Stimulated activated CD4-positive, alpha-beta T cell treated with anti-CD3 and anti-CD28 coated beads, Interleukin-1b, Interleukin-23, amount 100 ng/mL, for 1 hour (primary cell): ENCODE measurements around the gene SHISA9.
"Not testable (repeated sequence)": the region's sequence is repeated elsewhere in the genome, so short reads cannot be mapped to it uniquely, and the experiment has no call there.

Experiments
- DNase-seq, 2 donors: peaks; one replicate each; pipeline ENCODE4 v3.0.0-alpha.2; 2020; ENCODE audit warnings: low read depth in 2 of 2

The SHISA9 gene

GRCh38 chr16:12900156-12900555 is 1.2 kb upstream of the SHISA9 start:
- DNase-seq, result no peak

GRCh38 chr16:12900599-12901203 is 697 bp upstream of the SHISA9 start:
- no peak for DNase-seq

GRCh38 chr16:12901204-12901596 is 198 bp upstream of the SHISA9 start:
- DNase-seq, result no peak

GRCh38 chr16:12902511-12903372 is 1.3 kb downstream of the SHISA9 start:
- no peak for DNase-seq

- DNase-seq, result no peak
Observed at GRCh38 chr16:12903407-12904328, 2.3 kb downstream of the SHISA9 start.

- DNase-seq, result no peak
Observed at GRCh38 chr16:12904329-12904671, 2.9 kb downstream of the SHISA9 start.

GRCh38 chr16:12906271-12906670 is 4.9 kb downstream of the SHISA9 start:
- DNase-seq, result no peak

DNA sequence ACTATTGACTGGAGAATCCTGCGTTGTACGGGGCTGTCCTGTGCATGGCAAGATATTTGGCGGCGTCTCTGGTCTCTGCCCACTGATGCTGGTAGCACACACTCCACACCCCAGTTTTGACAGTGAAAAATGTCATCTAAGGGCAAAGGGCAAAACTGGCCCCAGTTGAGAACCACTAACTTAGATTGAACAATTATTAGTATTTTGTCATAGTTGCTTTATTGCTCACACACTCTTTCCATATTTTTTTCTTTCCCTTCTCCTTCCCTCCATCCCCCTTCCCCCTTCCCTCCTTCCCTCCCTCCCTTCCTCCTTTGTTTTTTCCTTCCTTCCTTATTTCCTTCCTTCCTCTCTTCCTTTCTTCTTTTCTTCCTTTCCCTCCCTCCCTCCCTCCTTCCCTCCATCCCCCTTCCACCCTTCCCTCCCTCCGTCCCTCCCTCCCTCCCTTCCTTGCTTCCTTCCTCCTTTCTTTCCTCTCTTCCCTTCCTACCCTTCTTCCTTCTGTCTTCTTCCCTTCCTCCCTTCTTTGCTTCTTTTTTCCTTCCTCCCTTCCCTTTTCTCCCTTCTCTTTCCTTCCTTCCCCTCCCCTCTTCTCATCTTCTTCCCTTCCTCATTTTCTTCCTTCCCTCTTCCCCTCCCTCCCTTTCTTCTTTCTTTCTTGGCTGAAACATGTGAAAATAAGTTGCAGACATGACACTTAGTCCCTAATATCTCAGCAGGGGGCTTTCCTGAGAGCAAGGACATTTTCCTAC is 5.5 kb downstream of the SHISA9 start:
- DNase-seq, result no peak

DNA sequence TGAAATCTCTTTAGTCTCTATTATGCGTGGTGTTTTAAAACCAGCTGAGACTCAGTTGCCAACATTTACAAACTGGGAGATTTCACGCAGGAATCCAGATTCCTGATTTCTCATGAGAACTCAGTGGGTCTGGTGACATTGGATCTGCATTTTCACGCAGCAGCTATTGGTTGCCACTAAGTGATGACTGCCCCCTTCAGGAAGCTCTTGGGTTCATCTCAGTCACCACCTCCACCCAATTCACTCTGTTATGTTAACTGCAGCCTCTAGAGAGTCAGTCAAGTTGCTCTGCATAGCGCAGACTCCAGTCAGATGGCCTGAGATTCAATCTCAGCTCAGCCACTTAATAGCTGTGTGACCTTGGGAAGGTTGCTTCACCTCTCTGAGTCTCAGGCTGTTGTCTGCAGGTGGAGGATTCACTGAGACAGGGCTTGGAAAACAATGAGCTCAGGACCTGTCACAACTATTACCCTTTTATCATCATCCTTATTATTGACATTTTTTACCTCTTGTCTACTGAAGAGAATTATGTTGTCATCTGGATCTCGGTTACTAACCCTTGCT is 6.4 kb downstream of the SHISA9 start:
- DNase-seq, result no peak

GRCh38 chr16:12917246-12917645 is 15.8 kb downstream of the SHISA9 start:
- no peak for DNase-seq

GRCh38 chr16:12917653-12918052 is 16.3 kb downstream of the SHISA9 start:
- no peak for DNase-seq

GRCh38 chr16:12920739-12921138 is 19.3 kb downstream of the SHISA9 start:
- no peak for DNase-seq

GRCh38 chr16:12923640-12924039 is 22.2 kb downstream of the SHISA9 start:
- not testable (repeated sequence) for DNase-seq

DNA sequence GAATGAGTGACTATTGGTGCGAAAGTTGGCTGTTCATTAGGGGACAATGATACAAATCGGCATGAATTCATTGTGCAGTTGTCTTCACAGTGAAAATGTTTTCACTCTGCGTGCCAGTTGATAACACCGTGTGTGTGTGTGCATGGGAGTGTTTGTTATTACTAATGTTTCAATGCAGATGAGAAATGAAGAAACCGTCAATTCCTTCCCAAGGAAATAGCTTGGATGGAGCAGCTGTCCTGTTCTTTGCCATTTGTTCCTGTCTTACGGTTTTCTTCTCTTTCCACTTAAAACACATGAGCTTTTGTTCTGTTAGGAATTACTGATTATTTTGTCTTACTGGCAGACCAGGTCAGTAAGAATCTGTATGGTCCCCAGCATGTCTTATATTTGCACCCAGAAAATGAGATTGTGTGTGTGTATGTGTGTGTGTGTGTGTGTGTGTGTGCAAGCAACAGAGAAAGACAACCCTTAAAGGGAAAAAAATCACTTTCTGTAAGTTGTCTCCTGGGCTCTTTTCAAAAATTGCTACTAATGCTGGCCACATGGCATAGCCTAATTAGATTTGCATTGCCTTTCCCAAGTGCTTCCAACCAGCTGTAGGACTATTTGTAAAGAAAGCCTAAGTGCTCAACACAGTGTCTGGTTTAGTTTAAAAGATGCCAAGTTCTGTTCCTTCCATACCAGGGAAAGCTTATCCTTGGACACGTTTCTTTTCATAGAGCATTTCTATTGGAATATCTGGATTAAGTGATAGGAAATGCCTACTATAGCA is 23.8 kb downstream of the SHISA9 start:
- DNase-seq, result no peak

- DNase-seq, result no peak
Observed at GRCh38 chr16:12927591-12927990, 26.2 kb downstream of the SHISA9 start.

- no peak for DNase-seq
Observed at GRCh38 chr16:12930881-12931280, 29.5 kb downstream of the SHISA9 start.

- no peak for DNase-seq
Observed at GRCh38 chr16:12936391-12936790, 35.0 kb downstream of the SHISA9 start.

GRCh38 chr16:12941896-12942295 is 40.5 kb downstream of the SHISA9 start:
- no peak for DNase-seq

DNA sequence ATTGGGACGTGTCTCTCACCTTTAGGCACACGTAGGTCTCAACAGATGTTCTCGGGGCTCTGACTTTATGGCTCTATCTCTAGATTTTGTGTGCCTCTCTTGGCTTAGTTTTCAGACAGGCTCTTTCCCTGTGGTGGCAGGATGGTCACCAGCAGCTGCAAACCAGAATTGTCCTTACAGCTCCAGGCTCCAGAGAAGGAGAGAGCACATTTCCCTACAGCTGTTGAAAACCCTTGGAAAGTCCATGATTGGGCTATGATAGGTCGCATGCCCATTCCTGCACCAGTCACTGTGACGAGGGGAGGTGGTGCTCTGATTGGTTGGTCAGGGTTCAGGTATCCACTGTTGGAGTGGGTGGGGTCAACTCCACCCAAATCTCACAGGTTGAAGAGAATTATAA is 41.5 kb downstream of the SHISA9 start:
- no peak for DNase-seq

DNA sequence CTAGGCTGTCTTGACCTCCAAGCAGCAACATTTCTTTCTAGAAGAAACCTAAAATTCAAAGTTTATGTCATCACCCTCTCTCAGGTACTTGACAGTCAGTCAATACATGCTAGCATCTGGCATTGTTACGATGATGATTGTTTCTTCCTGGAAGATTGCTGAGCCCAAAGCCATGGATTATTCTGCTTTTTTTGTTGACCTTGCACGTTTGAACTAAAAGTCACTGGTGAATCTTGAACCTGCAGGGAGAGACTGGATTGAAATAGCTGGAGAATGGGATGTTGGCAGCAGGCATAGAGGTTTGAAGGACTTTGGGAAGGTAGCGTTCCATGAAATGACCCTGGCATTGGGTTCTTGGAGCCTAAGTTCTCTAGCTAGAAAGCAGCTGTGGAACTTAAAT is 42.9 kb downstream of the SHISA9 start:
- DNase-seq, result no peak

DNA sequence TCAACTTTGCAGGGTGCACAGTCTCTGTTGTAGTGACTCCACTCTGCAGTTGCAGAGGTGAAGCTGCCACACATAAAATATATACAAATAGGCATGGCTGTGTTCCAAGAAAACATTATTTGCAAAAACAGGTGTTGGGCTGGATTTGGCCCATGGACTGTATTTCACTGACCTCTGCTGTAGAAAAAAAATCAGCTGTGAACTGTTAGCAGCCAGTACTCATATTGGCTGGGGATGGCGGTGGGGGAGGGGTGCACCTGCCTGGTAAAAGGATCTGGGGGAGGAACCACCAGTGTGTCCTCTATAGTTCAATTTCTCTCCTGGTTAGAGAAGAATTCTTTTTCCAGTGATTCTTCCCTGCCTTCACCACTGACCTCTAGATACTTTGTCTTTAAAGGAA is 50.0 kb downstream of the SHISA9 start:
- no peak for DNase-seq
